ENCODE measurements around the gene CCDC9.
"Not testable (repeated sequence)": the region's sequence is repeated elsewhere in the genome, so short reads cannot be mapped to it uniquely, and the experiment has no call there.

The CCDC9 gene

DNA sequence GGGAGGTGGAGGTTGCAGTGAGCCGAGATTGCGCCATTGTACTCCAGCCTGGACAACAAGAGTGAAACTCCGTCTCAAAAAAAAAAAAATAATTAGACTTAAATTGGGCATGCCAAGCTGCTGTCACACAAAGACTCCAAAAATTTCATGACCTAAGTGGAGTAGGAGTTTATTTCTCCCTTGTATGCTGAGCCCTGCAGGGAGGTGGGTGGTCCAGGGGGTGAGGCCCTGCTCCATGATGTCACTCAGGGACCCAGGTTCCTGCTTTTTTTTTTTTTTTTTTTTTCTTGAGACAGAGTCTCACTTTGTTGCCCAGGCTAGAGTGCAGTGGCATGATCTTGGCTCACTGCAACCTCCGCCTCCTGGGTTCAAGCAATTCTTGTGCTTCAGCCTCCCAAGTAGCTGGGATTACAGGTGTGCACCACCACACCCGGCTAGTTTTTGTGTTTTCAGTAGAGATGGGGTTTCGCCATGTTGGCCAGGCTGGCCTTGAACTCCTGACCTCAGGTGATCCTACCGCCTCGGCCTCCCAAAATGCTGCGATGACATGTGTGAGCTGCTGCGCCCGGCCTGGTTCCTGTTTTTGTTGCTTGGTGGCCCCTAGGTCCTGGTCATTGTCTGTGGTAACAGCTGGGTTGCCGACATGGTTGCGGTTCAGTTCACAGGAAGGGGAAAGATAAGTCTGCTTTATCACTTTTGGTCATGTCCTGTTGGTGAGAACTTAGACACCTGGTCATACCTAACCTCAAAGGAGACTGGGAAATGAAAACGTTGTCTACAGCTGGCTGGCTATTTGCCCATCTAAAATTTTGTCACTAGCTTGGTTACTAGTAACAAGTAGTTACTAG lies 5.8 kb downstream of the CCDC9 start:
- peak; percentile 38 for DNase-seq

DNA sequence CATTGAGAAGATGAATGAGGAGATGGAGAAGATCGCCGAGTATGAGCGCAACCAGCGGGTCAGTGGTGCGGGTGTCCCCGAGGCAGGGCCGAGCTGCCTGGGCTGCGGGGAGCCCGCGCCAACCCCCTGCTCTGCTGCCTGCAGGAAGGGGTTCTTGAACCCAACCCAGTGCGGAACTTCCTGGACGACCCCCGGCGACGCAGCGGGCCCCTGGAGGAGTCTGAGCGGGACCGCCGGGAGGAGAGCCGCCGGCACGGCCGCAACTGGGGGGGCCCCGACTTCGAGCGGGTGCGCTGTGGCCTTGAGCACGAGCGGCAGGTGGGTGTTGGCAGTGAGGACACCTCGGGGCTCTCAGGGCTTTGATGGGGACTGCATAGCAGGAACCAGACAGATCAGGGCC lies 8.3 kb downstream of the CCDC9 start:
- peak; percentile 24 for DNase-seq

DNA sequence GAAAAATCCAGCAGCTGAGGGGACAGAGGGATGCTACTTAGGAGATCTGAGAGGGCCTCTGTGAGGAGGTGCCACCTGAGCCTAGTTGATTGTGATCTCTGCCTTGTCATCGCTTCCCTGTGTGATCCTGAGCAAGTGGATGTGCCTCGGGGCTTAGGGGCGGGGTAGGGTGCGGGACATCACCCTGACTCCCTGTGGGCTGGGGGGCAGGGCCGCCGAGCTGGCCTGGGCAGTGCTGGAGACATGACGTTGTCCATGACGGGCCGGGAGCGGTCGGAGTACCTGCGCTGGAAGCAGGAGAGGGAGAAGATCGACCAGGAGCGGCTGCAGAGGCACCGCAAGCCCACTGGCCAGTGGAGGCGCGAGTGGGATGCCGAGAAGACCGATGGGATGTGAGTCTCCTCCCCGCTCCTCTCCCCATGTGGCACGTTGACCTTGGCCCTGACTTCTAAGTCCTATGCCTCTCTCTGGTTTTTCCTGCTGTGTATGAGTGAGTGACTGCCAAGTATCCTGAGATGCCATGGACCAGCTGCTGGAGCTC lies 10.1 kb downstream of the CCDC9 start:
- no peak for DNase-seq

GRCh38 chr19:47267350-47267759 lies 11.0 kb downstream of the CCDC9 start:
- DNase-seq, result no peak

GRCh38 chr19:47268028-47268427 lies 11.7 kb downstream of the CCDC9 start:
- DNase-seq, result no peak

DNA sequence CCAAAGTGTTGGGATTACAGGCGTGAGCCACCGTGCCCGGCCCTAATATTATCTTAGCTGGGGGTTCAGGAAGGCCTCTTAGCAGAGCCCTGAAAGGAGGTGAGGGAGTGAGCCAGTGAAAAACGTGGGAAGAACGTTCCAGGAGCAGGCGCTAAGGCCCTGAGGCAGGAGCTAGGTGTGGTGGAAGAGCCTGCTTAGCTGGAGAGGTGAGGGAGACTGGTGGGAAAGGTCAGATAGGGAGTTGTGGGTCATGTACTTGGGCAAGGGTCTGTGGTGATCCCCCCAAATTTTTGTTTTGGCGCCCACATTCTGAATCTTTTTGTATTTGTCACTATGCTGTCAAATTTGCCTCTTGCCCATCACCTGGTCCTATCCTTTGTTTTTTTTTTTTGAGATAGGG lies 13.3 kb downstream of the CCDC9 start:
- DNase-seq, result no peak

- no peak for DNase-seq
Measured at GRCh38 chr19:47270408-47270807, 14.1 kb downstream of the CCDC9 start.

DNA sequence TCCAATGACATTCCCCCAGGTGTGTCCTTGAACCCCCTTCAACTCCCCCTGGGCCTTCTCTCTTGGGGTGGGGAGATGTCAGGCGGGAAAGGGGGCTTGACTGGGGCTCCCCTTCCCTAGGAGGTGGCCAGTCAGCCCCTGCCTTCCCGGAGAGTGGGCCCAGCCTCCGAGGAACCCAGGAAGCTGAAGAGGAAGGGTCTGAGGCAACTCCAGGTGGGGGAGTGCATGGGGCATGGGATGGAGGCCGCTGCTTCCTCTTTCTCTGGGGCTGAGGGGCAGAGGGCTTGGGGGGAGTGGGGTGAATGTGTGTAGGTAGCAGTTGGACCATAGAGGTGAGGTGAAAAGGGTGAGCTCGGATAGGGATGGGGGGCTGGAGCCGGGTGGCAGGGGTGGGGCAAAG lies 15.6 kb downstream of the CCDC9 start:
- DNase-seq, result no peak

GRCh38 chr19:47272448-47273312 lies 16.4 kb downstream of the CCDC9 start:
- peak; percentile 53 for DNase-seq

DNA sequence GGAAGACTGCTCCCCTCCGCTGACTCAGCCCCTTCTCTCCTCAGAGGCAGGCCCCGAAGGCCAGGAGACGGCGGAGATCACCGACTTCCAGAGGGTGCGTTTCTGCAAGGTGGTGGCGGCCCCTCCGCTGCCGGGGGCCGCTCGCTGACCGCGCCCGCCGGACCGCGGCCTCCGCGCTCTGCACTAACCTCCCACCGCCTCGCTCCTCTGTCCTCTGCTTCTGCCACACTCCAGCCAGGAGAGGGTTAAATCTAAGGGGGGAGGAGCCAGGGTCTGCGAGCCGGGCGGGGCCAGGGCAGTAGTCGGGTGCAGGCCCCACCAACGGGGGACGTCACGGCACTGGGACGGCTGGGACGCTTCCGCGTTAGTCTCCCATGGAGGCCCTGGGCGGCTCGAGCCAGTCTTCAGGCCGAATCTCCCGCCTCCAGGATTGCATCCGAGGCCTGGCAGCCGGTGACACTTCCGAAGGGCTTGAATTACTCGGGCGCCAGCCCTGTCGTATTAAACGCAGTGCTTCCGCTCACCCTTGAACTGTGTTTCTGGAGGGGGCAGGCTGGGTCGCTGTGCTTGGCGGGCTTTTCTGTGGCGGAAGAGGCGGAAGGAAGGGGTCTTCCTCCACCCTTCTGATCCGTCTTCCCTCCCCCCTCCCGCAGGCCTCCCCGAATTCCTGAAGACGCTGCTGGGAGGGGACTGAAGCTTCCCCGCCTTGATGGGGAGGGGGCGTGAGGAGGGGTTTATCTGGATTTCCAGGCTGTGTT lies 17.2 kb downstream of the CCDC9 start:
- peak; percentile 97 for DNase-seq

DNA sequence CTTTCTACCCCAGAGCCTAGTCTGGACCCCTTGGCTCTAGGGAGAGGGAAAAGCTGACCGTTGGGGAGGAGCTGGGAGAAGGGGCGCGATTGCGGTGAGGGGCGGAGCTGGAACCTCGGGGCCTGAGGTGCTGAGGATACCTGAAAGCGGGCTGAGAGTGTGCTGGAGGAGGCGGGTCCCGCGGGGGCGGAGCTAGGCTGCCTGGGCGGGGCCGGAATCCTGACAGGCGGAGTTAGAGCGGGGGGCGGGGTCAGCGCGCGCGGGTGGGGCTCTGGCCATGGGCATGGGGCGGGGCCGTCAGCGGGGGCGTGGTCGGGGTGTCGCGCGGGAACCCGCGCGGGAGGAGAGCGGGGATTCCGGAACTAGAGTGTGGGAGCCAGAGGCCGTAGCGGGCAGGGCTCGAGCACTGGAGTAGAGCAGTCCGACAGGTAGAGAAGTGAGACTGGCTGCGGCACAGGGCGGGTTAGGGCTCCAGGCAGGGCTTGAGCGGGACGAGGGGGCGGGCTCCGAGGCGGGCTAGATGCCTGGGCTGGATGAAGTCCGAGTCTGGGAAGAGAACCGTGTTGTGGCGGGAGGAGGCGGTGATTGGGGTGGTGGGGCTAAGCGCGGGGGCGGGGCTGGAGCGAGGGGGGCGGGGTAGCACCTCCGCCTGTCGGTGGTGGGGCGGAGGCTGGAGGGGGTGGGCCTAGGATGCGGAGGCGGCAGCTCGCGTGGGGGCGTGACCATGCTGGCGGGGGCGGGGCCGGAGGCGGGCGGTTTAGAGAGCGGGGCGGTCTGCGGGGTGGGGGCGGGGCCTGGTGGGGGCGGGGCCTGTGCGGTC lies 18.0 kb downstream of the CCDC9 start, which contains the start of gene INAFM1:
TSS of gene INAFM1 (plus strand) at position 815 of the 820 bp plus-strand sequence. CDS start 35 bp downstream, outside the sequence.
- DNase-seq, result peak; percentile 98

GRCh38 chr19:47274891-47275761 lies 18.8 kb downstream of the CCDC9 start:
- DNase-seq, result peak; percentile 64

DNA sequence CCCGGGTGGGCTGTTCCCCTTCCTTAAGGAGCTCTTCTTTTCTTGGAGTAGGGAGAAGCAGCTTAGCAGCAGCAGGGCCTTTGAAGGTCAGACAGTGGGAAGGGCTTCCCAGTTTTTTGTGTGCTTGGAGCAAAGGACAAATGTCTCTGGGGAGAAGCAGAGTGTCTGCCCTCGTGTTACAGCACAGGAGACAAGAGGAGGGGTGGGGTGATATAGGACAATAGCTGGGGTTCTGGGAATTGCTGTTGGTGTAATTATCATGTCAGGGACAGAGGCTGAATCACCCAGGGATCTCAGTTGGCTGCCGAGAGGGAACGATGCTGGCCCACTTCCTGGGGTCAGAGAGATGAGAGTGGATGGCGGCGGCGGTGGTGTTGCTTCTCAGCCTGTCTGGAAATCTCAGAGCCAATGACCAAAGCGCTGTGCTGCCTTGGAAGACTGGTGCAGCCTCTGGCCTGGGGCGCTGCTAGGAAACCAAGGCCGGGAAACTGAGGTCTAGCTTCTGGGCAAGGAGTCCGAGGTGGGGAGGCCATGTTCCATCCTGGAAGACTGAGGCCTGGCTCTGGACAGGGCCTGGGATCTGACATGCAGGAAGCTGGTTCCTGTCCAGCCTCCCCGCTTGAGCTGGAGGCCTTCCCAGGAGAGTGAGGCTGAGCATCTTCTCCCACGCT lies 19.6 kb downstream of the CCDC9 start:
- peak; percentile 63 for DNase-seq

- not testable (repeated sequence) for DNase-seq
Measured at GRCh38 chr19:47276513-47276912, 20.2 kb downstream of the CCDC9 start.

- no peak for DNase-seq
Measured at GRCh38 chr19:47280183-47280797, 24.0 kb downstream of the CCDC9 start.

- DNase-seq, result no peak
Measured at GRCh38 chr19:47283405-47284059, 27.2 kb downstream of the CCDC9 start.

DNA sequence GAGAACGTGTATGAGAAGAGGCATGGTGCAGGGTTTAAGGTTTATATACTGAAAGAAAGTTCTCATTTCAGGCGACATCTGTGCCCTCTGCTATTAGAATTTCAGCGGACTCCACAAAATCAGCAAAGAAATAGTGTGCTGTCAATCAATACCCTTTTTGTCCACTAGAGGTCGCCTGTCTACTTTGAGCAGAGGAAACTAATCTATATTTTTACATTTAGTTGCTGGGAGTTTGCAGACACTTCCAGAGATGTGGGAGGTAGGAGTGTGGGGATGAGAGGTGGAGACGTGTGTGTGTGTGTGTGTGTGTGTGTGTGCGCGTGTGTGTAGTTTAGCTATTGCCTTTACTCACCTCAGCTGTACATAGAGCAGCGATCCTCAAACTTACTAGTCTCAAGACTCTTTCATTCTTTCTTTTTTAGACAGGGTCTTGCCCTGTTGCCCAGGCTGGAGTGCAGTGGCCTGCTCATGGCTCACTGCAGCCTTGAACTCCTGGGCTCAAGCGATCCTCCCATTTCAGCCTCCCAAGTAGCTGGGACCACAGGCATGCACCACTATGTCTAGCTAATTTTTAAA lies 28.1 kb downstream of the CCDC9 start:
- DNase-seq, result no peak

- peak; percentile 70 for DNase-seq
Measured at GRCh38 chr19:47296036-47296435, 39.7 kb downstream of the CCDC9 start.

- not testable (repeated sequence) for DNase-seq
Measured at GRCh38 chr19:47300867-47301266, 44.5 kb downstream of the CCDC9 start.
